Measurements from ENCODE around the gene FAM219A. TPM values are rescaled to one million over a fixed set of nuclear protein-coding genes. Genes with fewer than 3 reads are reported as not detected.
"Not testable (repeated sequence)": the region's sequence is repeated elsewhere in the genome, so short reads cannot be mapped to it uniquely, and the experiment has no call there.

The FAM219A gene
- total RNA-seq, 1 experiment from 2014 or later, result 20.6 TPM

DNA sequence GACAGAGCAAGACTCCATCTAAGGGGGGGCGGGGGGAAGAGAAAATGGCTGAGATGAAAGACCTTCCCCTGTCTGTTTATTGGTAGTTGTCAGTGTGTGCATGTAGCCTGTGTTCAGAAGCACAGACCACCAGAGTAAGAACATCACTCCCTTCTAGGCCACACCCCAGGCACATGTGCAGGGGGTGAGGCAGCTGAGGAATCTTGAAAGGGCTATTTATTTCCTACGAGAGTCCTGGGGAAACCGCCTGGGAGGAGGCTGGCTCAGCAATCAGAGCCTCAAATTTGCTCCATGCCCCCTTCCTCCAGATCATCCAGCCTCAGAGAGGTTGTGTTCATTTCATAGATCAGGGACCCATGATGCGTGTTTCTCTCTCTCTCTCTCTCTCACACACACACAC, 88.7 kb downstream of the FAM219A start (continued):
- TF ChIP-seq, protein P1, sequence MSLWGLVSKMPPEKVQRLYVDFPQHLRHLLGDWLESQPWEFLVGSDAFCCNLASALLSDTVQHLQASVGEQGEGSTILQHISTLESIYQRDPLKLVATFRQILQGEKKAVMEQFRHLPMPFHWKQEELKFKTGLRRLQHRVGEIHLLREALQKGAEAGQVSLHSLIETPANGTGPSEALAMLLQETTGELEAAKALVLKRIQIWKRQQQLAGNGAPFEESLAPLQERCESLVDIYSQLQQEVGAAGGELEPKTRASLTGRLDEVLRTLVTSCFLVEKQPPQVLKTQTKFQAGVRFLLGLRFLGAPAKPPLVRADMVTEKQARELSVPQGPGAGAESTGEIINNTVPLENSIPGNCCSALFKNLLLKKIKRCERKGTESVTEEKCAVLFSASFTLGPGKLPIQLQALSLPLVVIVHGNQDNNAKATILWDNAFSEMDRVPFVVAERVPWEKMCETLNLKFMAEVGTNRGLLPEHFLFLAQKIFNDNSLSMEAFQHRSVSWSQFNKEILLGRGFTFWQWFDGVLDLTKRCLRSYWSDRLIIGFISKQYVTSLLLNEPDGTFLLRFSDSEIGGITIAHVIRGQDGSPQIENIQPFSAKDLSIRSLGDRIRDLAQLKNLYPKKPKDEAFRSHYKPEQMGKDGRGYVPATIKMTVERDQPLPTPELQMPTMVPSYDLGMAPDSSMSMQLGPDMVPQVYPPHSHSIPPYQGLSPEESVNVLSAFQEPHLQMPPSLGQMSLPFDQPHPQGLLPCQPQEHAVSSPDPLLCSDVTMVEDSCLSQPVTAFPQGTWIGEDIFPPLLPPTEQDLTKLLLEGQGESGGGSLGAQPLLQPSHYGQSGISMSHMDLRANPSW (CRISPR knock-in tag; conservative IDR thresholded peaks at IDR 0.05; ENCODE audit: low read depth), result no peak

DNA sequence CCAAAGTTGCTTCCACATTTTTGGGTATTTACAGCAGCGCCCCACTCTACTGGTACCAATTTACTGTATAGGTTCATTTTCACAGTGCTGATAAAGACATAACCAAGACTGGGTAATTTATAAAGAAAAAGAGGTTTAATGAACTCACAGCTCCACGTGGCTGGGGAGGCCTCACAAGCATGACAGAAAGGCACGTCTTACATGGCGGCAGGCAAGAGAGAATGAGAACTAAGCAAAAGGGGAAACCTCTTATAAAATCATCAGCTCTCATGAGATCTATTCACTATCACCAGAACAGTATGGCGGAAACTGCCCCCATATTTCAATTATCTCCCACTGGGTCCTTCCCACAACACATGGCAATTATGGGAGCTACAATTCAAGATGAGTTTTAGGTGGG, 89.6 kb downstream of the FAM219A start:
- H3K27me3 Mint-ChIP-seq (ENCODE audit: low read depth); H3K27ac Mint-ChIP-seq; DNase-seq (ENCODE audit: low spot score); POLR2A ChIA-PET; ATAC-seq; H3K4me3 Mint-ChIP-seq: not testable (repeated sequence)
- Mint-ChIP-seq H3K36me3 (peaks cover 43% of the 10 kb centered on the region), H3K4me1 (peaks cover 17% of the 10 kb centered on the region), H3K9me3 (peaks cover 24% of the 10 kb centered on the region)
- CTCF ChIA-PET, result interaction anchor here (0.6 kb wide), 1 partner anchor 28 kb away, joined by 3 read pairs; no protein-coding TSS in a partner anchor

DNA sequence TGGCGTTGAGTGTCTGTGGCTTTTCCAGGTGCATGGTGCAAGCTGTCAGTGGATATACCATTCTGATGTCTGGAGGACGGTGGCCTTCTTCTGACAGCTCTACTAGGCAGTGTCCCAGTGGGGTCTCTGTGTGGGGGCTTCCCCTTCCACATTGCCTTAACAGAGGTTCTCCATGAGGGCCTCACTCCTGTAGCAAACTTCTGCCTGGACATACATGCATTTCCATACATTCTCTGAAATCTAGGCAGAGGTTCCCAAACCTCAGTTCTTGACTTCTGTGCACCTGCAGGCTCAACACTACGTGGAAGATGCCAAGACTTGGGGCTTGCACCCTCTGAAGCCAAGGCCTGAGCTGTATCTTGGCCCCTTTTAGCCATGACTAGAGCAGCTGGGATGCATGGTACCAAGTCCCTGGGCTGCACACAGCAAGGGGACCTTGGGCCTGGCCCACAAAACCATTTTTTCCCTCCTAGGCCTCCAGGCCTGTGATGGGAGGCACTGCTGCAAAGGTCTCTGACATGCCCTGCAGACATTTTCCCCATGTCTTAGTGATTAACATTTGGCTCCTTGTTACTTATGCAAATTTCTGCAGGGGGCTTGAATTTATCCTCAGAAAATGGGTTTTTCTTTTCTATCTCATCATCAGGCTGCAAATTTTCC, 90.5 kb downstream of the FAM219A start:
- ATAC-seq; DNase-seq (ENCODE audit: low spot score); H3K27me3 Mint-ChIP-seq (ENCODE audit: low read depth); CTCF ChIA-PET; H3K27ac Mint-ChIP-seq; H3K4me3 Mint-ChIP-seq; POLR2A ChIA-PET: not testable (repeated sequence)
- Mint-ChIP-seq H3K4me1 (peaks cover 26% of the 10 kb centered on the region), H3K36me3 (peaks cover 43% of the 10 kb centered on the region), H3K9me3 (peaks cover 24% of the 10 kb centered on the region)

DNA sequence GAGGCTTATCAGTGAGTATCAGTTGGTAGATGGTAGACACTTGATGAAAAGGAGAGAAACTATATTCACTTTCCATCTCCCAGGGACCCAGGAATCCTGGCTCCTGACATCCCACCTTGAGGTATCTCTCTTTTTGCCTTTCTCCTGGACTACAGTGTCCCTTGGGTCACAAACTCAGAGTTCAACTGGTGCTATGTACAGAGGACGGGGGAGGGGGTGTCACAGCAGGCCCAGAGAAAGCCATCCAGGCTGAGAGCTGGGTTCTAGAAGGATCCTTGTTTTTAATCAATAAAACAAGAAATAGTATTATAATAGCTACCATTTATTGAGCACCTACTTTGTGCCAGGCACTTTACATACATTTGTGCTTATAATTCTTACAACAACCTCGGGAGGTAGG, 92.0 kb downstream of the FAM219A start:
- Mint-ChIP-seq H3K36me3 (peaks cover 37% of the 10 kb centered on the region), H3K9me3 (peaks cover 24% of the 10 kb centered on the region), H3K4me1 (peaks cover 27% of the 10 kb centered on the region), H3K27me3 (ENCODE audit: low read depth) (no peaks in the 10 kb centered on the region), H3K27ac (no peak overlapping the region), H3K4me3 (no peak overlapping the region)
- no peak for ATAC-seq
- ChIA-PET POLR2A (no interaction called here), CTCF (interaction anchor here (1.3 kb wide), 1 partner anchor 9 kb away, joined by 3 read pairs; no protein-coding TSS in a partner anchor)
- no peak for DNase-seq (ENCODE audit: low spot score)
- no peak for TF ChIP-seq EMX1 (CRISPR knock-in tag; IDR thresholded peaks at IDR 0.05)
- TF ChIP-seq OVOL2 (CRISPR knock-in tag; IDR thresholded peaks at IDR 0.05; ENCODE audit: borderline replicate concordance), result no peak
- TF ChIP-seq SOX15 (CRISPR knock-in tag; IDR thresholded peaks at IDR 0.05), result no peak
- TF ChIP-seq, protein P2, sequence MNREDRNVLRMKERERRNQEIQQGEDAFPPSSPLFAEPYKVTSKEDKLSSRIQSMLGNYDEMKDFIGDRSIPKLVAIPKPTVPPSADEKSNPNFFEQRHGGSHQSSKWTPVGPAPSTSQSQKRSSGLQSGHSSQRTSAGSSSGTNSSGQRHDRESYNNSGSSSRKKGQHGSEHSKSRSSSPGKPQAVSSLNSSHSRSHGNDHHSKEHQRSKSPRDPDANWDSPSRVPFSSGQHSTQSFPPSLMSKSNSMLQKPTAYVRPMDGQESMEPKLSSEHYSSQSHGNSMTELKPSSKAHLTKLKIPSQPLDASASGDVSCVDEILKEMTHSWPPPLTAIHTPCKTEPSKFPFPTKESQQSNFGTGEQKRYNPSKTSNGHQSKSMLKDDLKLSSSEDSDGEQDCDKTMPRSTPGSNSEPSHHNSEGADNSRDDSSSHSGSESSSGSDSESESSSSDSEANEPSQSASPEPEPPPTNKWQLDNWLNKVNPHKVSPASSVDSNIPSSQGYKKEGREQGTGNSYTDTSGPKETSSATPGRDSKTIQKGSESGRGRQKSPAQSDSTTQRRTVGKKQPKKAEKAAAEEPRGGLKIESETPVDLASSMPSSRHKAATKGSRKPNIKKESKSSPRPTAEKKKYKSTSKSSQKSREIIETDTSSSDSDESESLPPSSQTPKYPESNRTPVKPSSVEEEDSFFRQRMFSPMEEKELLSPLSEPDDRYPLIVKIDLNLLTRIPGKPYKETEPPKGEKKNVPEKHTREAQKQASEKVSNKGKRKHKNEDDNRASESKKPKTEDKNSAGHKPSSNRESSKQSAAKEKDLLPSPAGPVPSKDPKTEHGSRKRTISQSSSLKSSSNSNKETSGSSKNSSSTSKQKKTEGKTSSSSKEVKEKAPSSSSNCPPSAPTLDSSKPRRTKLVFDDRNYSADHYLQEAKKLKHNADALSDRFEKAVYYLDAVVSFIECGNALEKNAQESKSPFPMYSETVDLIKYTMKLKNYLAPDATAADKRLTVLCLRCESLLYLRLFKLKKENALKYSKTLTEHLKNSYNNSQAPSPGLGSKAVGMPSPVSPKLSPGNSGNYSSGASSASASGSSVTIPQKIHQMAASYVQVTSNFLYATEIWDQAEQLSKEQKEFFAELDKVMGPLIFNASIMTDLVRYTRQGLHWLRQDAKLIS (CRISPR knock-in tag; IDR thresholded peaks at IDR 0.05; ENCODE audit: borderline replicate concordance), result no peak
- TF ChIP-seq, protein P3, sequence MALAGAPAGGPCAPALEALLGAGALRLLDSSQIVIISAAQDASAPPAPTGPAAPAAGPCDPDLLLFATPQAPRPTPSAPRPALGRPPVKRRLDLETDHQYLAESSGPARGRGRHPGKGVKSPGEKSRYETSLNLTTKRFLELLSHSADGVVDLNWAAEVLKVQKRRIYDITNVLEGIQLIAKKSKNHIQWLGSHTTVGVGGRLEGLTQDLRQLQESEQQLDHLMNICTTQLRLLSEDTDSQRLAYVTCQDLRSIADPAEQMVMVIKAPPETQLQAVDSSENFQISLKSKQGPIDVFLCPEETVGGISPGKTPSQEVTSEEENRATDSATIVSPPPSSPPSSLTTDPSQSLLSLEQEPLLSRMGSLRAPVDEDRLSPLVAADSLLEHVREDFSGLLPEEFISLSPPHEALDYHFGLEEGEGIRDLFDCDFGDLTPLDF (CRISPR knock-in tag; IDR thresholded peaks at IDR 0.05), result no peak
- TF ChIP-seq ZNF423 (CRISPR knock-in tag; IDR thresholded peaks at IDR 0.05), result no peak

DNA sequence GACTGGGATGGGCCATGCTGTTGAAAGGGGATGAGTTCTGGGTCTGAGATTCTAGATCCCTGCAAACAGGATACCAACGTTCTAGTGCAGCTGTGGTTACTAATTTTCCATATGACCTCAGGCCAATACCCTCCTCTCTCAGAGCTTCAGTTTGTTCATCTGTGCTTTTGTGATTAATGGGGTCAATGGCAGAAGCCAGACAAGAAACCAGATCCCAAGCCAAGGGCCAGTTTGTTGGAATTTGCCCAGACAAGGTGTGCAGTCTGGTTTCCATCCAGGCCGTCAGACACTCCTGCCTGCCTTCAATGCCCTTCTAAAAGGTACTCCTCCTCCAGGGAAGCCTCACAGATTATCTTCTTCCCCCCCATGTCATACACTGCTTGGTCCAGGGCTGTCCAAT, 93.1 kb downstream of the FAM219A start:
- Mint-ChIP-seq H3K27me3 (ENCODE audit: low read depth) (no peaks in the 10 kb centered on the region), H3K9me3 (peaks cover 24% of the 10 kb centered on the region), H3K4me1 (peaks cover 27% of the 10 kb centered on the region), H3K36me3 (peaks cover 28% of the 10 kb centered on the region), H3K27ac (no peak overlapping the region), H3K4me3 (no peak overlapping the region)
- DNase-seq (ENCODE audit: low spot score) (no peak), ATAC-seq (no peak)
- CTCF ChIA-PET, result interaction anchor here (0.7 kb wide), 1 partner anchor 32 kb away, joined by 3 read pairs; no protein-coding TSS in a partner anchor
- POLR2A ChIA-PET, result no interaction called here
- TF ChIP-seq HMGA2 (CRISPR knock-in tag; IDR thresholded peaks at IDR 0.05), result no peak
- TF ChIP-seq NFATC4 (CRISPR knock-in tag; IDR thresholded peaks at IDR 0.05), result no peak
- no peak for TF ChIP-seq RELA (CRISPR knock-in tag; IDR thresholded peaks at IDR 0.05; ENCODE audit: borderline replicate concordance)
- no peak for TF ChIP-seq ZNF396 (CRISPR knock-in tag; IDR thresholded peaks at IDR 0.05; ENCODE audit: borderline replicate concordance)
